GM10266 (cell line): ENCODE data around the gene LIMCH1.

Experiments
- DNase-seq: peaks from one replicate; pipeline ENCODE4 v3.0.0; 2012; ENCODE audit errors: extremely low spot score
- CTCF ChIP-seq: IDR thresholded peaks from 2 replicates; pipeline ENCODE4 v1.5.1; 2012; ENCODE audit warnings: mild to moderate bottlenecking, low read depth; ENCODE audit not compliant: control insufficient read depth, insufficient read depth; ENCODE audit errors: missing control alignments

Gene LIMCH1

GRCh38 chr4:41602113-41602512, 64.2 kb downstream of the LIMCH1 start:
- no peak for DNase-seq
- TF ChIP-seq CTCF: no peak

- no peak for TF ChIP-seq CTCF
These were observed 65.0 kb downstream of the LIMCH1 start for GRCh38 chr4:41602886-41603498.

GRCh38 chr4:41609851-41610250, 71.9 kb downstream of the LIMCH1 start:
- TF ChIP-seq CTCF: no peak
- DNase-seq: no peak

More at GRCh38 chr4:41602886-41603498, 65.0 kb downstream of the LIMCH1 start:
- no peak for DNase-seq

- DNase-seq: no peak
These were observed 72.5 kb downstream of the LIMCH1 start for GRCh38 chr4:41610474-41610873.

GRCh38 chr4:41611124-41611838, 73.3 kb downstream of the LIMCH1 start:
- TF ChIP-seq CTCF: no peak
- no peak for DNase-seq

More at GRCh38 chr4:41610474-41610873, 72.5 kb downstream of the LIMCH1 start:
- no peak for TF ChIP-seq CTCF

GRCh38 chr4:41611881-41612871, 74.2 kb downstream of the LIMCH1 start:
- DNase-seq: no peak

More at GRCh38 chr4:41611881-41612871, 74.2 kb downstream of the LIMCH1 start:
- TF ChIP-seq CTCF: no peak
